A549 (cell line): ENCODE measurements around the gene OPN5. TPM values are rescaled to one million over a fixed set of nuclear protein-coding genes. Genes with fewer than 3 reads are reported as not detected.

Experiments
- ATAC-seq, 2 experiments: fragments of 200-7000 bp in 1 of 2; fragments of >200 bp in 1 of 2; cut with Nextera tagmentation in 1 of 2; cut with Tn5 transposase in 1 of 2; 3 replicates each; pipeline versions ENCODE4 v1.8.0 to v1.9.1; 2018 to 2020; ENCODE audit warnings: mild to moderate bottlenecking in 1 of 2, moderate library complexity in 1 of 2
- CTCF ChIA-PET: fragments of 300-600 bp; sonication (Branson Sonifier 250); formaldehyde crosslinking; extraction: SDS; loops from one replicate; lab custom pipeline; 2021; ENCODE audit warnings: antibody characterized with exemption, inconsistent platforms; lab: Yijun Ruan, JAX
- POLR2A ChIA-PET: fragments of 350-600 bp; formaldehyde crosslinking; extraction: SDS; loops from one replicate; lab custom pipeline; 2021; ENCODE audit warnings: antibody characterized with exemption, inconsistent platforms; lab: Yijun Ruan, JAX
- DNase-seq, 2 experiments: peaks; one replicate each; pipeline versions ENCODE4 v3.0.0 to v3.0.0-alpha.2; 2011 to 2016; ENCODE audit warnings: low read depth in 1 of 2, low spot score in 1 of 2
- FAIRE-seq: peaks from 2 replicates; lab custom pipeline; 2011; peaks lifted over from hg19 to GRCh38; lab: Jason Lieb, UNC
- H3K27ac ChIP-seq, 2 experiments: fragments of >200 bp; sonication (Bioruptor Twin); formaldehyde crosslinking; 3 replicates each; pipeline ENCODE4 v1.5.1; 2016 to 2017
- H3K4me1 ChIP-seq: fragments of >200 bp; sonication (Bioruptor Twin); formaldehyde crosslinking; 3 replicates; pipeline ENCODE4 v1.6.1; 2016
- H3K4me2 ChIP-seq: fragments of >200 bp; sonication (Bioruptor Twin); formaldehyde crosslinking; 3 replicates; pipeline ENCODE4 v1.6.1; 2016
- H3K4me3 ChIP-seq: fragments of >200 bp; sonication (Bioruptor Twin); formaldehyde crosslinking; 3 replicates; pipeline ENCODE4 v1.5.1; 2016
- H3K9me3 ChIP-seq: fragments of >200 bp; sonication (Bioruptor Twin); formaldehyde crosslinking; 3 replicates; pipeline ENCODE4 v1.6.1; 2016
- BHLHE40 ChIP-seq: IDR thresholded peaks from 2 replicates; pipeline ENCODE4 v1.6.1; 2012; ENCODE audit warnings: low read depth, low read length, inconsistent platforms
- CBX8 ChIP-seq: fragments of 200-600 bp; sonication (generic); IDR thresholded peaks from 2 replicates; pipeline ENCODE4 v1.6.1; 2016
- CHD2 ChIP-seq: fragments of 150-350 bp; IDR thresholded peaks from 2 replicates; pipeline ENCODE4 v1.6.1; 2014; ENCODE audit warnings: low read length; ENCODE audit not compliant: partially characterized antibody
- EHMT2 ChIP-seq: fragments of 200-600 bp; sonication (generic); IDR thresholded peaks from 2 replicates; pipeline ENCODE4 v1.6.1; 2016; ENCODE audit warnings: antibody characterized with exemption, low read depth, mild to moderate bottlenecking, moderate library complexity
- ESRRA ChIP-seq: fragments of 150-350 bp; IDR thresholded peaks from 2 replicates; pipeline ENCODE4 v1.6.1; 2014; ENCODE audit warnings: mild to moderate bottlenecking, low read length, borderline replicate concordance
- FOSB ChIP-seq: fragments of 250-450 bp; sonication (Bioruptor Pico); IDR thresholded peaks from 2 replicates; pipeline ENCODE4 v1.5.0; 2020; ENCODE audit warnings: mild to moderate bottlenecking, moderate library complexity
- HDAC2 ChIP-seq: fragments of 200-600 bp; sonication (generic); IDR thresholded peaks from 2 replicates; pipeline ENCODE4 v1.6.1; 2016
- HEYL ChIP-seq: fragments of 250-450 bp; sonication (Bioruptor Pico); IDR thresholded peaks from 2 replicates; pipeline ENCODE4 v1.8.0; 2021; ENCODE audit warnings: mild to moderate bottlenecking, moderate library complexity
- HMGXB4 ChIP-seq: fragments of 250-450 bp; sonication (Bioruptor Pico); IDR thresholded peaks from 2 replicates; pipeline ENCODE4 v1.5.0; 2021; ENCODE audit warnings: mild to moderate bottlenecking, moderate library complexity, borderline replicate concordance
- HOXA7 ChIP-seq: fragments of 250-450 bp; sonication (Bioruptor Pico); IDR thresholded peaks from 2 replicates; pipeline ENCODE4 v1.5.0; 2020; ENCODE audit warnings: mild to moderate bottlenecking, moderate library complexity
- HOXB13 ChIP-seq: fragments of 250-450 bp; sonication (Bioruptor Pico); IDR thresholded peaks from 2 replicates; pipeline ENCODE4 v1.5.0; 2020; ENCODE audit warnings: low read depth, mild to moderate bottlenecking, moderate library complexity
- JUN ChIP-seq, 2 experiments: fragments of >200 bp; sonication (Bioruptor Twin); formaldehyde crosslinking; IDR thresholded peaks; 2 replicates in 1 of 2; 3 replicates in 1 of 2; pipeline ENCODE4 v1.6.1; 2016 to 2017
- JUNB ChIP-seq: fragments of >200 bp; sonication (Bioruptor Twin); formaldehyde crosslinking; IDR thresholded peaks from 2 replicates; pipeline ENCODE4 v1.6.1; 2016
- MAZ ChIP-seq: fragments of 150-350 bp; IDR thresholded peaks from 2 replicates; pipeline ENCODE4 v1.6.1; 2014; ENCODE audit warnings: antibody characterized with exemption, low read depth, low read length, borderline replicate concordance
- NPAS2 ChIP-seq: fragments of 250-450 bp; sonication (Bioruptor Pico); IDR thresholded peaks from 2 replicates; pipeline ENCODE4 v1.8.0; 2022; ENCODE audit warnings: mild to moderate bottlenecking, moderate library complexity, borderline replicate concordance
- PHF8 ChIP-seq: fragments of 200-600 bp; sonication (generic); IDR thresholded peaks from 2 replicates; pipeline ENCODE4 v1.6.1; 2016; ENCODE audit warnings: low read depth, mild to moderate bottlenecking, antibody characterized with exemption, moderate library complexity, borderline replicate concordance
- RCOR1 ChIP-seq: fragments of 150-350 bp; IDR thresholded peaks from 2 replicates; pipeline ENCODE4 v1.6.1; 2014; ENCODE audit warnings: antibody characterized with exemption, low read length, low read depth
- TFCP2L1 ChIP-seq: fragments of 250-450 bp; sonication (Bioruptor Pico); IDR thresholded peaks from 2 replicates; pipeline ENCODE4 v1.5.0; 2021; ENCODE audit warnings: mild to moderate bottlenecking
- WGBS: methylation state at CpG from one replicate; pipeline ENCODE4 v1.1.6; 2017; ENCODE audit errors: missing lambda C conversion rate; 5-methylcytosine and 5-hydroxymethylcytosine counted together
- polyA plus RNA-seq, 4 experiments: library from polyadenylated mRNA; depleted of rRNA in 3 of 4; stranded (reverse); fragments of >200 nt; fragmentation: RNase III in 1 of 4; extraction: RNeasy Plus Mini Kit Qiagen cat#74134 plus additional on column Dnase treatment in 1 of 4; gene quantifications; 2 replicates in 3 of 4; 3 replicates in 1 of 4; pipeline ENCODE4 v1.2.3, GENCODE V29; 2011 to 2017
- TF ChIP-seq, protein P1 (sequence below): fragments of 250-450 bp; sonication (Bioruptor Pico); IDR thresholded peaks from 2 replicates; pipeline ENCODE4 v1.5.0; 2020; ENCODE audit warnings: low read depth, mild to moderate bottlenecking, moderate library complexity
- TF ChIP-seq, protein P2 (sequence below): fragments of >200 bp; sonication (Bioruptor Twin); formaldehyde crosslinking; IDR thresholded peaks from 2 replicates; pipeline ENCODE4 v1.6.1; 2016
- TF ChIP-seq, protein P3 (sequence below): IDR thresholded peaks from 2 replicates; pipeline ENCODE4 v1.6.1; 2012; ENCODE audit warnings: low read depth, borderline replicate concordance
- TF ChIP-seq, protein P4 (sequence below): IDR thresholded peaks from 2 replicates; pipeline ENCODE4 v1.6.1; 2012
- TF ChIP-seq, protein P5 (sequence below): fragments of 150-350 bp; IDR thresholded peaks from 2 replicates; pipeline ENCODE4 v1.6.1; 2014; ENCODE audit warnings: low read depth, mild to moderate bottlenecking, low read length

OPN5 gene
- polyA plus RNA-seq, 2 of the 4 experiments (the other 2 are of a cell fraction) = not detected

- no peak overlapping the region for H3K27ac ChIP-seq
- no peaks in the 10 kb centered on the region for H3K4me1 ChIP-seq
- H3K4me2 ChIP-seq = no peak overlapping the region
- no peak for DNase-seq
- no peak for FAIRE-seq
- ATAC-seq = no peak
- 24% methylated on average over 1 of the region's 1 CpG for WGBS
- TF ChIP-seq PHF8 (no peak), HOXB13 (CRISPR knock-in tag) (no peak), FOSB (CRISPR knock-in tag) (no peak), RCOR1 (no peak), CHD2 (no peak), HOXA7 (CRISPR knock-in tag) (no peak), NPAS2 (no peak), EHMT2 (no peak), BHLHE40 (no peak), HEYL (CRISPR knock-in tag) (no peak), HDAC2 (no peak)
- TF ChIP-seq, protein P1, sequence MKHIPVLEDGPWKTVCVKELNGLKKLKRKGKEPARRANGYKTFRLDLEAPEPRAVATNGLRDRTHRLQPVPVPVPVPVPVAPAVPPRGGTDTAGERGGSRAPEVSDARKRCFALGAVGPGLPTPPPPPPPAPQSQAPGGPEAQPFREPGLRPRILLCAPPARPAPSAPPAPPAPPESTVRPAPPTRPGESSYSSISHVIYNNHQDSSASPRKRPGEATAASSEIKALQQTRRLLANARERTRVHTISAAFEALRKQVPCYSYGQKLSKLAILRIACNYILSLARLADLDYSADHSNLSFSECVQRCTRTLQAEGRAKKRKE (CRISPR knock-in tag) = no peak
- TF ChIP-seq, protein P2, sequence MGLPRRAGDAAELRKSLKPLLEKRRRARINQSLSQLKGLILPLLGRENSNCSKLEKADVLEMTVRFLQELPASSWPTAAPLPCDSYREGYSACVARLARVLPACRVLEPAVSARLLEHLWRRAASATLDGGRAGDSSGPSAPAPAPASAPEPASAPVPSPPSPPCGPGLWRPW = no peak
- TF ChIP-seq, all 56 proteins: peak for 0
- no peak overlapping the region for H3K4me3 ChIP-seq
- CTCF ChIA-PET = interaction anchor here (1.0 to 1.6 kb wide), 4 partner anchors 8 to 122 kb away, joined by 3 to 4 read pairs (median 3); no protein-coding TSS in a partner anchor
- H3K9me3 ChIP-seq = no peaks in the 10 kb centered on the region
- POLR2A ChIA-PET = no interaction called here
Measured at GRCh38 chr6:47752801-47753200, 29.0 kb upstream of the OPN5 start.

GRCh38 chr6:47759364-47759763 is 22.5 kb upstream of the OPN5 start:
- ChIA-PET CTCF (interaction anchor here (1.4 kb wide), 1 partner anchor 21 kb away, joined by 5 read pairs; no protein-coding TSS in a partner anchor), POLR2A (no interaction called here)
- WGBS = 0% methylated on average over 1 of the region's 1 CpG
- H3K4me1 ChIP-seq = no peaks in the 10 kb centered on the region
- H3K4me3 ChIP-seq = no peak overlapping the region
- TF ChIP-seq, protein P3, sequence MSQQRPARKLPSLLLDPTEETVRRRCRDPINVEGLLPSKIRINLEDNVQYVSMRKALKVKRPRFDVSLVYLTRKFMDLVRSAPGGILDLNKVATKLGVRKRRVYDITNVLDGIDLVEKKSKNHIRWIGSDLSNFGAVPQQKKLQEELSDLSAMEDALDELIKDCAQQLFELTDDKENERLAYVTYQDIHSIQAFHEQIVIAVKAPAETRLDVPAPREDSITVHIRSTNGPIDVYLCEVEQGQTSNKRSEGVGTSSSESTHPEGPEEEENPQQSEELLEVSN = no peak
- TF ChIP-seq JUN (IDR thresholded peaks at IDR 0.05) = no peak
- no peaks in the 10 kb centered on the region for H3K9me3 ChIP-seq
- DNase-seq (no peak), FAIRE-seq (no peak), ATAC-seq (no peak)
- no peak overlapping the region for H3K4me2 ChIP-seq
- H3K27ac ChIP-seq = no peak overlapping the region

DNA sequence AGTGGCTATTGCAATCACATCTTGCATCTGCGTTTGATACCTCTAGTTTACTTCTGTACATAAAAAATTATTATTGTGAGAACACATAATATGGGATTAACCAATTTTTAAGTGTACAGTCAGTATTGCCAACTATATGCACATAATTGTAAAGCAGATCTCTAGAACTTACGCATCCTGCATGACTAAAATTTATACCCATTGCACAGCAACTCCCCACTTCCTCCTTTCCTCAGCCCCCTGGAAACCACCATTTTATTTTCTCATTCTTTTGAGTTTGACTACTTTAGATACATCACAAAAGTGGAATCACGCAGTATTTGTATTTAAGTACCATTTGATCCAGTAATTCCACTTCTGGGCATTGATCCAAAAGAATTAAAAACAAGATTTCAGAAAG is 19.3 kb upstream of the OPN5 start:
- TF ChIP-seq BHLHE40 = no peak
- 0 out of 2 replicates have a peak, but pooled peaks have one; percentile 67 for TF ChIP-seq CBX8
- H3K9me3 ChIP-seq = no peaks in the 10 kb centered on the region
- no peak for ATAC-seq
- ChIA-PET CTCF (interaction anchor here (1.9 kb wide), 1 partner anchor 18 kb away, joined by 6 read pairs; no protein-coding TSS in a partner anchor), POLR2A (interaction anchor here (1.0 kb wide), 1 partner anchor 10 kb away, joined by 3 read pairs; no protein-coding TSS in a partner anchor)
- no peaks in the 10 kb centered on the region for H3K4me1 ChIP-seq
- no peak overlapping the region for H3K27ac ChIP-seq
- no peak for DNase-seq
- H3K4me2 ChIP-seq = no peak overlapping the region
- no peak for FAIRE-seq
- WGBS = 80% methylated on average over 3 of the region's 3 CpGs
- no peak overlapping the region for H3K4me3 ChIP-seq

DNA sequence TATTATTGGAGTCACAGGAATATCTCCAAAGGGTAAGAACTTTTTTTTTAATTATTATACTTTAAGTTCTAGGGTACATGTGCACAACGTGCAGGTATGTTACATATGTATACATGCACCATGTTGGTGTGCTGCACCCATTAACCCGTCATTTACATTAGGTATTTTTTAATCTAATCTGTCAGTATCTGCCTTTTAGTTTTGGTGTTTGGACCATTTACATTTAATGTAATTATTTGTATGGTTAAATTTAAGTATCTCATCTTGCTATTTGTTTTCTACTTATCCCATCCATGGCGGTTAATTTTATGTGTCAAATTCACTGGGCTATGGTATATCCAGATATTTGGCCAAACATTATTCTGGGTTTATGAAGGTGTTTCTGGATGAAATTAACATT is 15.4 kb upstream of the OPN5 start:
- WGBS = 49% methylated on average over 3 of the region's 3 CpGs
- no peak for DNase-seq
- no peak overlapping the region for H3K27ac ChIP-seq
- TF ChIP-seq, protein P1 (CRISPR knock-in tag) = no peak
- TF ChIP-seq JUNB = no peak
- TF ChIP-seq, protein P2 = no peak
- TF ChIP-seq TFCP2L1 (CRISPR knock-in tag) = no peak
- no peak for TF ChIP-seq MAZ
- TF ChIP-seq, protein P3 = no peak
- TF ChIP-seq, protein P4, sequence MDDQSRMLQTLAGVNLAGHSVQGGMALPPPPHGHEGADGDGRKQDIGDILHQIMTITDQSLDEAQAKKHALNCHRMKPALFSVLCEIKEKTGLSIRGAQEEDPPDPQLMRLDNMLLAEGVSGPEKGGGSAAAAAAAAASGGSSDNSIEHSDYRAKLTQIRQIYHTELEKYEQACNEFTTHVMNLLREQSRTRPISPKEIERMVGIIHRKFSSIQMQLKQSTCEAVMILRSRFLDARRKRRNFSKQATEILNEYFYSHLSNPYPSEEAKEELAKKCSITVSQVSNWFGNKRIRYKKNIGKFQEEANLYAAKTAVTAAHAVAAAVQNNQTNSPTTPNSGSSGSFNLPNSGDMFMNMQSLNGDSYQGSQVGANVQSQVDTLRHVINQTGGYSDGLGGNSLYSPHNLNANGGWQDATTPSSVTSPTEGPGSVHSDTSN = no peak
- TF ChIP-seq, protein P5, sequence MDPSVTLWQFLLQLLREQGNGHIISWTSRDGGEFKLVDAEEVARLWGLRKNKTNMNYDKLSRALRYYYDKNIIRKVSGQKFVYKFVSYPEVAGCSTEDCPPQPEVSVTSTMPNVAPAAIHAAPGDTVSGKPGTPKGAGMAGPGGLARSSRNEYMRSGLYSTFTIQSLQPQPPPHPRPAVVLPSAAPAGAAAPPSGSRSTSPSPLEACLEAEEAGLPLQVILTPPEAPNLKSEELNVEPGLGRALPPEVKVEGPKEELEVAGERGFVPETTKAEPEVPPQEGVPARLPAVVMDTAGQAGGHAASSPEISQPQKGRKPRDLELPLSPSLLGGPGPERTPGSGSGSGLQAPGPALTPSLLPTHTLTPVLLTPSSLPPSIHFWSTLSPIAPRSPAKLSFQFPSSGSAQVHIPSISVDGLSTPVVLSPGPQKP = no peak
- no peak for TF ChIP-seq ESRRA
- TF ChIP-seq HMGXB4 (CRISPR knock-in tag) = no peak

More for the DNA sequence above, 15.4 kb upstream of the OPN5 start:
- POLR2A ChIA-PET = no interaction called here
- ATAC-seq (no peak), FAIRE-seq (no peak)
- CTCF ChIA-PET = no interaction called here
- Histone ChIP-seq H3K9me3 (no peaks in the 10 kb centered on the region), H3K4me1 (no peaks in the 10 kb centered on the region), H3K4me2 (no peak overlapping the region), H3K4me3 (no peak overlapping the region)
